ACC112 (cell line): ENCODE measurements around the gene YPEL2.

Experiments used
- H2AFZ ChIP-seq: fragments of 200-600 bp; sonication (generic); one replicate; pipeline ENCODE4 v1.6.0; 2017; ENCODE audit warnings: antibody characterized with exemption, low read length; ENCODE audit not compliant: unreplicated experiment
- H3K27ac ChIP-seq: fragments of 200-600 bp; sonication (generic); 2 replicates; pipeline ENCODE4 v1.5.1; 2014; ENCODE audit warnings: low read depth, mild to moderate bottlenecking, antibody characterized with exemption, low read length, moderate library complexity
- H3K27me3 ChIP-seq: fragments of 200-600 bp; sonication (generic); 2 replicates; pipeline ENCODE4 v1.6.1; 2014; ENCODE audit warnings: mild to moderate bottlenecking, antibody characterized with exemption, low read length, moderate library complexity, mixed read lengths; ENCODE audit not compliant: insufficient read depth
- H3K36me3 ChIP-seq: fragments of 200-600 bp; sonication (generic); 2 replicates; pipeline ENCODE4 v1.6.1; 2016; ENCODE audit warnings: mild to moderate bottlenecking, antibody characterized with exemption, low read length, moderate library complexity, mixed read lengths; ENCODE audit not compliant: insufficient read depth
- H3K4me1 ChIP-seq: fragments of 200-600 bp; sonication (generic); one replicate; pipeline ENCODE4 v1.6.1; 2016; ENCODE audit warnings: low read length, mixed read lengths; ENCODE audit not compliant: insufficient read depth, unreplicated experiment, control insufficient read depth
- H3K4me3 ChIP-seq: fragments of 200-600 bp; sonication (generic); 2 replicates; pipeline ENCODE4 v1.5.1; 2014; ENCODE audit warnings: mild to moderate bottlenecking, low read depth, low read length
- H3K79me2 ChIP-seq: fragments of 200-600 bp; sonication (generic); one replicate; pipeline ENCODE4 v1.6.0; 2016; ENCODE audit warnings: low read length; ENCODE audit not compliant: control insufficient read depth, unreplicated experiment, insufficient read depth

YPEL2 gene

GRCh38 chr17:59368218-59368857 is 36.9 kb downstream of the YPEL2 start:
- no peak overlapping the region for H3K27ac ChIP-seq
- no peaks in the 10 kb centered on the region for H3K36me3 ChIP-seq
- H2AFZ ChIP-seq = no peak overlapping the region
- peaks cover 18% of the 10 kb centered on the region for H3K79me2 ChIP-seq
- peaks cover 77% of the 10 kb centered on the region for H3K4me1 ChIP-seq
- no peaks in the 10 kb centered on the region for H3K27me3 ChIP-seq
- no peak overlapping the region for H3K4me3 ChIP-seq

- Histone ChIP-seq H3K4me3 (no peak overlapping the region), H2AFZ (no peak overlapping the region), H3K4me1 (peaks cover 81% of the 10 kb centered on the region), H3K36me3 (no peaks in the 10 kb centered on the region), H3K27me3 (no peaks in the 10 kb centered on the region), H3K27ac (no peak overlapping the region), H3K79me2 (peaks cover 12% of the 10 kb centered on the region)
These were observed 37.8 kb downstream of the YPEL2 start for GRCh38 chr17:59369031-59369975.

GRCh38 chr17:59370593-59371299 is 39.3 kb downstream of the YPEL2 start:
- peak overlapping the region; percentile 99 for H3K27ac ChIP-seq
- H3K4me1 ChIP-seq = peaks cover 87% of the 10 kb centered on the region

GRCh38 chr17:59371416-59372100 is 40.1 kb downstream of the YPEL2 start:
- Histone ChIP-seq H3K4me1 (peaks cover 87% of the 10 kb centered on the region), H2AFZ (peak overlapping the region; percentile 64), H3K4me3 (peak overlapping the region; percentile 32; the same call in 1 of the 2 replicates), H3K27me3 (no peaks in the 10 kb centered on the region), H3K36me3 (no peaks in the 10 kb centered on the region), H3K79me2 (peaks cover 17% of the 10 kb centered on the region), H3K27ac (peak overlapping the region; percentile 99)

More at GRCh38 chr17:59370593-59371299, 39.3 kb downstream of the YPEL2 start:
- Histone ChIP-seq H3K79me2 (peaks cover 14% of the 10 kb centered on the region), H3K36me3 (no peaks in the 10 kb centered on the region), H2AFZ (no peak overlapping the region), H3K27me3 (no peaks in the 10 kb centered on the region), H3K4me3 (no peak overlapping the region)

- Histone ChIP-seq H3K79me2 (peaks cover 17% of the 10 kb centered on the region), H3K4me1 (peaks cover 85% of the 10 kb centered on the region), H3K36me3 (no peaks in the 10 kb centered on the region), H3K4me3 (peak overlapping the region; percentile 32; the same call in 1 of the 2 replicates), H2AFZ (peak overlapping the region; percentile 64), H3K27me3 (no peaks in the 10 kb centered on the region), H3K27ac (peak overlapping the region; percentile 99)
These were observed 40.8 kb downstream of the YPEL2 start for GRCh38 chr17:59372138-59372751.

GRCh38 chr17:59373882-59374495 is 42.5 kb downstream of the YPEL2 start:
- Histone ChIP-seq H3K27me3 (no peaks in the 10 kb centered on the region), H3K4me1 (peaks cover 86% of the 10 kb centered on the region), H3K79me2 (peaks cover 15% of the 10 kb centered on the region), H3K4me3 (peak overlapping the region; percentile 36), H3K27ac (peak overlapping the region; percentile 99), H2AFZ (no peak overlapping the region), H3K36me3 (no peaks in the 10 kb centered on the region)

- H3K4me1 ChIP-seq = peaks cover 85% of the 10 kb centered on the region
- H3K27ac ChIP-seq = peak overlapping the region; percentile 99
- peak overlapping the region; percentile 17; the same call in 1 of the 2 replicates for H3K4me3 ChIP-seq
These were observed 43.2 kb downstream of the YPEL2 start for GRCh38 chr17:59374612-59375011.

GRCh38 chr17:59375857-59376256 is 44.4 kb downstream of the YPEL2 start:
- H2AFZ ChIP-seq = no peak overlapping the region
- no peaks in the 10 kb centered on the region for H3K36me3 ChIP-seq
- H3K27me3 ChIP-seq = no peaks in the 10 kb centered on the region
- H3K4me3 ChIP-seq = no peak overlapping the region
- peak overlapping the region; percentile 99; the same call in 1 of the 2 replicates for H3K27ac ChIP-seq
- peaks cover 11% of the 10 kb centered on the region for H3K79me2 ChIP-seq
- H3K4me1 ChIP-seq = peaks cover 79% of the 10 kb centered on the region

More at GRCh38 chr17:59374612-59375011, 43.2 kb downstream of the YPEL2 start:
- H3K79me2 ChIP-seq = peaks cover 15% of the 10 kb centered on the region
- H3K27me3 ChIP-seq = no peaks in the 10 kb centered on the region
- no peak overlapping the region for H2AFZ ChIP-seq
- H3K36me3 ChIP-seq = no peaks in the 10 kb centered on the region

- Histone ChIP-seq H3K4me3 (no peak overlapping the region), H3K4me1 (peaks cover 77% of the 10 kb centered on the region), H3K36me3 (no peaks in the 10 kb centered on the region), H3K27ac (peak overlapping the region; percentile 88; the same call in 1 of the 2 replicates), H3K27me3 (no peaks in the 10 kb centered on the region), H2AFZ (no peak overlapping the region), H3K79me2 (peaks cover 11% of the 10 kb centered on the region)
These were observed 45.1 kb downstream of the YPEL2 start for GRCh38 chr17:59376506-59376905.
